Activated T-helper 17 cell treated with anti-CD3 and anti-CD28 coated beads, Interleukin-2, amount 50 U/mL, for 72 hours (primary cell): ENCODE data around the gene DGKZ. TPM values are rescaled to one million over a fixed set of nuclear protein-coding genes. Genes with fewer than 3 reads are reported as not detected.

Source experiments
- ATAC-seq: fragments of 150-1000 bp; cut with Tn5 transposase; replicated peaks from 2 replicates; pipeline ENCODE4 v1.10.0; 2021; ENCODE audit warnings: mild to moderate bottlenecking, moderate library complexity
- H3K27ac Mint-ChIP-seq: one replicate; pipeline ENCODE4 v1.8.0; 2022; ENCODE audit warnings: mixed read lengths
- H3K27me3 Mint-ChIP-seq: one replicate; pipeline ENCODE4 v1.8.0; 2022; ENCODE audit warnings: mixed read lengths
- H3K36me3 Mint-ChIP-seq: one replicate; pipeline ENCODE4 v1.8.0; 2022; ENCODE audit warnings: low read depth, mild to moderate bottlenecking, mixed read lengths
- H3K4me1 Mint-ChIP-seq: one replicate; pipeline ENCODE4 v1.8.0; 2022; ENCODE audit warnings: mixed read lengths
- H3K4me3 Mint-ChIP-seq: one replicate; pipeline ENCODE4 v1.8.0; 2022; ENCODE audit warnings: mild to moderate bottlenecking, mixed read lengths
- H3K9me3 Mint-ChIP-seq: one replicate; pipeline ENCODE4 v1.8.0; 2022; ENCODE audit warnings: mixed read lengths
- total RNA-seq, 2 donors: library from RNA; stranded (reverse); gene quantifications; one replicate each; pipeline ENCODE4 v1.2.3, GENCODE V29; 2022

DGKZ gene
- total RNA-seq, 2 donors from 2014 or later: 78.9 to 100 TPM

DNA sequence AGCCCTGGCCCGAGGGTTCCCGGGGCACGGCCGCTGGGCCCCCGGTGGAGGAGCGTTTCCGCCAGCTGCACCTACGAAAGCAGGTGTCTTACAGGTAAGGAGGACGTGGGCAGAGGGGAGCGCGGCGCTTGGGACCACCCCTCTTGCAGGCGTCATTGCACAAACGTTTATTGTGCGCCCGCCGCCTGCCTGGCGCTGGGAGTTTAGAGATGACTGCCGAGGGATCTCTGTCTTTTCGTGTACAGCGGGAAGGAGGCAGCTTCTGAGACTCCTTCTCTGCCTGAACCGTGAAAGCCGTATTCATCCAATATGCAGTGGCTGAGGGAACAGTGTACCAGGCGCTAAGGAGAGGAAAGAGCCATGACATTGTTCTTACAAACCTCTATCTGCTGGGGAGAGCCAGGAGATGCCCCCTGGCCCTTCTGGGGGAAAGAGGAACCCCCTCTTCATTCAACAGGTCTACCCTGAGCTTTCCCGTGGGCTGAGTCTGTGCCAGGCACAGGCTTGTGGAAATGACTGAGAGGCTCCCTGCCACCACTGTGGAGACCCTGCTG is 13.8 kb upstream of the DGKZ start:
- no peaks in the 10 kb centered on the region for H3K36me3 Mint-ChIP-seq
- H3K9me3 Mint-ChIP-seq: no peaks in the 10 kb centered on the region
- H3K4me3 Mint-ChIP-seq: peak overlapping the region; percentile 73
- no peak overlapping the region for H3K27ac Mint-ChIP-seq
- H3K27me3 Mint-ChIP-seq: no peaks in the 10 kb centered on the region
- peak; percentile 33 for ATAC-seq
- peaks cover 19% of the 10 kb centered on the region for H3K4me1 Mint-ChIP-seq

DNA sequence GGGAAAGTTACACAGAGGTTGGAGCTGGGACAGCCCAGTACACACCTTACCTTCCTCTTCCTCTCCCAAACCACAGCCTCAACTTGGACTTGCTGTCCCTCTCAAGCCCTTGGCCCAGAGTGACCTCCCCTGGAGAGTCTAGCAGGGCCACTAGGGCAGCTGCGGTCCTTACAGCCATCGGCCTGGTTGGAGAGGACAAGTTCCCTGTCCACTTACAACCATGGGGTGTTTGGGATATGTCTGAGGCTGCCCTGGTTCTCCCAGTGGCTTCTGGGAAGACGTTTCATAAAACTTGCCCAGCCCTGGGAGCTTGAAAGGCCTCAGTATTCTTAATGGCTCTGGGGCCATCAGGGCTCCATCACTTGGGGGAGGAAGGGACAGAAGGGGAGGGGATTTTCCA is 13.1 kb upstream of the DGKZ start:
- H3K4me1 Mint-ChIP-seq: peaks cover 19% of the 10 kb centered on the region
- no peak for ATAC-seq
- H3K4me3 Mint-ChIP-seq: peak overlapping the region; percentile 73
- H3K9me3 Mint-ChIP-seq: no peaks in the 10 kb centered on the region
- no peaks in the 10 kb centered on the region for H3K27me3 Mint-ChIP-seq
- no peak overlapping the region for H3K27ac Mint-ChIP-seq
- no peaks in the 10 kb centered on the region for H3K36me3 Mint-ChIP-seq

DNA sequence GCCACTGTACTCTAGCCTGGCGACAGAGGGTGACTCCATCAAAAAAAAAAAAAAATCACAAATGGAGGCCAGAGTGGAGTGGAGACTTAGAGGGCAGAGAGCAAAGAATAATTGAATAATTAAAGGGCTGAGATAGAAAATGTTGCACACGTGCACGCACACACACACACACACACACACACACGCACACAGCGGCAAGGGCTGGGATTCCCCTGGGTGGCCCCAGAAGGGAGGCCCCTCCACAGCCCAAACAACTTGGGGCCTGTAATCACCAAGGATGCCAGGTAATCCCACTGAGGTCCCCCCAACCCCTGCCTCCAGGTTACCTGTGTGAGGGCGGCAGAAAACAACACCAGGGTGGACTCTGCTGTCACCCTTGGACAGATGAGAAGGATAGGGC is 12.0 kb upstream of the DGKZ start:
- Mint-ChIP-seq H3K27ac (no peak overlapping the region), H3K27me3 (no peaks in the 10 kb centered on the region), H3K4me1 (peaks cover 18% of the 10 kb centered on the region)

DNA sequence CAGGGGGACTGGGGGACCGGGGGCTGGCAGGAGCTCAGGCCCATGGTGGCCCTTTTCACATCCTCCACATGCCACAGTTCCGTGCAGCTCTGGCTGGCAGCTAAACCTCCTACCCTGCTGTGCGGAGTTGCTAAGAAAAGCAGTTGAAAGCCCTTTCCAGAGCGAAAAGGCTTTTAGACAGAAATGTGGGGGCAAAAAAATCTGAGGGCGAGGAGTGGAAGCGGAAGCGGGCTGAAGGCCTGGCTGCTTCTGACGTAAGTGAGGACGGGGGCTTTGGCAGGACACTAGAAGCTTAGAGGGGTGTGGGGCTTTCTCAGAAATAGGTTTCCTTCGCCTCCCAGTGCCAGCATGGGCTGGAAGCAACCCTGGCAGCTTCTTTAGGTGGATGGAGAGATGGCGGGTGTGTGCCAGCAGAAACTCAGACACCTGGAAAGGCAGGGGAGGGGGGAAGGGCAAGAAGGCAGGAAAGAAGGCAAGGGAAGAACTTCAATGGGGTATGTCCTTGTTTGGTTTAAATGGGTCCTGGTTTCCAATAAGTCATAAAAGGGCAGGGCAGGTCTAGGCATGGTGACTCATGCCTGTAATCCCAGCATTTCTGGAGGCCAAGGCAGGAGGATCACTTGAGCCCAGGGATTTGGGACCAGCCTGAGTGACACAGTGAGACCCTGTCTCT is 11.2 kb upstream of the DGKZ start:
- Mint-ChIP-seq H3K36me3 (no peaks in the 10 kb centered on the region), H3K27ac (no peak overlapping the region)

More for the DNA sequence above, 12.0 kb upstream of the DGKZ start:
- Mint-ChIP-seq H3K36me3 (no peaks in the 10 kb centered on the region), H3K4me3 (no peak overlapping the region), H3K9me3 (no peaks in the 10 kb centered on the region)
- no peak for ATAC-seq

DNA sequence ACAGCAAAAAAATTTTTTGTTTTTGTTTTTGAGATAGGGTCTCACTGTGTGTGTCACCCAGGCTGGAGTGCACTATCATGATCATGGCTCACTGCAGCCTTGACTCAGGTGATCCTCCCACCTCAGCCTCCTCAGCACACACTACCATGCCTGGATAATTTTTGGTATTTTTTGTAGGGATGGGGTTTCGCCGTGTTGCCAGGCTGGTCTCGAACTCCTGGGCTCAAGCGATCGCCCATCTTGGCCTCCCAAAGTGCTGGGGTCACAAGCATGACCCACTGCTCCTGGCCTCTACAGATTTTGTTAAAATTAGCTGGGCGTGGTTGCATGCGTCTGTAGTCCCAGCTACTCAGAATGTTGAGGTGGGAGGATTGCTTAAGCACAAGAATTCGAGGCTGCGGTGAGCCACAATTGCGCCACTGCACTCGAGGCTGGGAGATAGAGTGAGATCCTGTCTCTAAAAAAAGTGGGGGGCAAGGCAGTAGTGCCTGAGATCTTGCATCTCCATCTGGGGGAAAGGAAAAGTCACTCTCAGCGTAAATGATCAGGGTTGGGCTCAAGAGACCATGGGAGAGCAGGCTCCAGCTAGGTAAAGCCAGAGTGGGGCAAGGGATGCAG is 10.6 kb upstream of the DGKZ start:
- no peak overlapping the region for H3K27ac Mint-ChIP-seq
- peaks cover 8% of the 10 kb centered on the region for H3K4me1 Mint-ChIP-seq
- H3K4me3 Mint-ChIP-seq: no peak overlapping the region
- no peak for ATAC-seq
- no peaks in the 10 kb centered on the region for H3K36me3 Mint-ChIP-seq
- H3K27me3 Mint-ChIP-seq: no peaks in the 10 kb centered on the region
- H3K9me3 Mint-ChIP-seq: no peaks in the 10 kb centered on the region

More for the DNA sequence above, 11.2 kb upstream of the DGKZ start:
- Mint-ChIP-seq H3K9me3 (no peaks in the 10 kb centered on the region), H3K27me3 (no peaks in the 10 kb centered on the region), H3K4me1 (peaks cover 10% of the 10 kb centered on the region), H3K4me3 (no peak overlapping the region)
- no peak for ATAC-seq

DNA sequence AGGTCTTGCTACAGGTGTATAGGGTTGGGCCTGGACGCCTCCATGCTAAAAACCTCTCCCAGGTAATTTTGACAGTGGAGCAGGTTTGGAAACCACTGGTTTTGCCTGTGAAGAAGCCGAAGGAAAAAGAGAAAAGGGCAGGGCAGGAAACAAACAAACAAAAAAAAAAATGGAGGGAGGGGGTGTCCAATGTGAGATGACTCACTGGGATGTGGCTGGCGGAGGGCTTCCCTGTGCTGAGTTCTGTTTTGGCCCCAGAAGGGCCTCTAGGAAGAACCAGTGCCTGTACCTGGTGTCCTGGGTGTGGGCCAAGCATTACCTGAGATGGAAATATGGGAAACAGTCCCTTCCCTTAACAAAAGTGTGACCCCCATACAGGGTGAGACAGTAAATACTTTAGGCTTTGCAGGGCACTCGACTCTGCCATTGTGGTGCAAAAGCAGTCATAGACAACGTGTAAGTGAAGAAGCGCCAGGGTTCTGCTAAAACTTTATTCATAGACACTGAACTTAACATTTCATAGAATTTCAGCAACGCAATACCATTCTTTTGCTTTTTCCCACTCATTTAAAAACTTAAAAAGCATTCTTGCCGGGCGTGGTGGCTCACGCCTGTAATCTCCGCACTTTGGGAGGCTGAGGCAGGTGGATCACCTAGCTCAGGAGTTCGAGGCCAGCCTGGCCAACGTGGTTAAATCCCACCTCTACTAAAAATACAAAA is 9.5 kb upstream of the DGKZ start:
- no peak overlapping the region for H3K27ac Mint-ChIP-seq
- no peaks in the 10 kb centered on the region for H3K9me3 Mint-ChIP-seq
- ATAC-seq: no peak
- H3K27me3 Mint-ChIP-seq: no peaks in the 10 kb centered on the region
- H3K36me3 Mint-ChIP-seq: no peaks in the 10 kb centered on the region
- H3K4me3 Mint-ChIP-seq: no peak overlapping the region
- peaks cover 8% of the 10 kb centered on the region for H3K4me1 Mint-ChIP-seq

DNA sequence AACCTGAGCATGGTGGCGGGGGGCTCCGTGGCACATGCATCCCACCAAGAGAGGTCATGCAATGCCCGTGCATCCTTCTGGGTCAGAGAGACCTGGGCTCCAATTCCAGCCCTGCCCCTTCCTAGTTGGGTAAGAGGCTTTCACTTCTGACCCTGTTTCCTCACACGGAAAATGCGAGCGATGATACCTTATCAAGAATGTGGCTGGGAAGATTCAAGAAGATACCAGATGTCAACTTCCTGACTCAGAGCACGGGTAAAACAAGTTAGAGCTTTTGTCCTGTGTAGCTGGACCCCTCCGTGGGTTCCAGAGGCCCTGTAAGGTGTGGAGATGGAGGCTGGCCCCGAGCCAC is 8.7 kb upstream of the DGKZ start:
- no peak for ATAC-seq
- no peaks in the 10 kb centered on the region for H3K9me3 Mint-ChIP-seq
- H3K27ac Mint-ChIP-seq: no peak overlapping the region
- H3K4me1 Mint-ChIP-seq: peaks cover 8% of the 10 kb centered on the region
- no peaks in the 10 kb centered on the region for H3K36me3 Mint-ChIP-seq
- H3K27me3 Mint-ChIP-seq: no peaks in the 10 kb centered on the region
- H3K4me3 Mint-ChIP-seq: no peak overlapping the region

DNA sequence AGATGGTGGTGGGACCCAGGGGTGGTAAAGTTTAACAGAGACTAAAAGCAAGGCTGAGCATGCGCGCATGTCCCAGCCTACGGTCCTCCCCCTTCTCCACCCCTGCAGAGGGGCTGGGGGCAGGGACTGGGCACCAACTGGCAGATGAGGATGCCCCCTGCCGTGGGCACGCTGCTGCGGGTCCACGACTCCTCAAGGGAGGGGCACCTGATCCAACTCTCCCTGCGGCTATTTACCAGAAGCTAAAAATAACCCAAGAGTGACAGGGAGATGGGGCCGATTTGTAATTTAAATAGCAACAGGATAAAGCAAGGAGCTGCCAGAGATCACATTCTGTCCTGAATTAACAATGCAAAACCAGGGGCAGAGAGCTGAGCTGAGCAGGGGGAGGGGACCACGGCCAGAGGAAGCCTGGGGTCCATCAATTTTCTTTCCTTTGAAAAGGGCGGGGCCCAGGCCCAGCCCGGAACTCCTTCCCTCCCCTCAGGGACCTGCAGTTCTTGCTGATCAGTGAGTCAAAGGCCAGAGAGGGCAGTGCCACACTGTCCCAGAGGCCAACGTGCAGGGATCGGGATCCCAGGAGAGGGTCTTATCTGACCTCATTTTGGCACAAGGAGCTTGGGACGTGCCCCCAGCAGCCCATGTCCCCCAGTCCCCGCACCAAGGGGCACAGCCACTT is 8.1 kb upstream of the DGKZ start:
- no peaks in the 10 kb centered on the region for H3K9me3 Mint-ChIP-seq
- H3K27me3 Mint-ChIP-seq: no peaks in the 10 kb centered on the region
- no peak overlapping the region for H3K27ac Mint-ChIP-seq
- no peaks in the 10 kb centered on the region for H3K36me3 Mint-ChIP-seq
- H3K4me3 Mint-ChIP-seq: no peak overlapping the region
- ATAC-seq: no peak
- peaks cover 8% of the 10 kb centered on the region for H3K4me1 Mint-ChIP-seq

DNA sequence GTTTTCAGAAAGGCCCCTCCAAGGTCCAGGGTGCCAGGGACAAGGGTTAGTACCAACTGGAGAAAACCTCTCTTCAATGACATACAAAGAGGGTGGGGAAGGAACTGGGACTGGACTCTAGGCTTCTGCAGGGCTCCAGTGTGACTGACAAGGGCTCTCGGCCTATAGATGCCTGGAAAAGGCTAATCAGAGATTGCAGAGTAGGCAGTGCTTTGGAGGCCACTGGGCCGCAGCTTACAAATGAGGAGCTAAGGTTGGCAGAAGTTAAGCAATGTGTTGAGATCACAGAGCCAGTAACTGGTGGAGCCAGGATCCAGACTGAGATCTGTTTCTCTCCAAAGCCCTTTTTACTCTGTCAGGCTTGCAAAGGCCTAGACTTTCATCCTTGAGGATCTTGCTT is 7.4 kb upstream of the DGKZ start:
- Mint-ChIP-seq H3K27ac (no peak overlapping the region), H3K4me1 (peaks cover 10% of the 10 kb centered on the region), H3K36me3 (no peaks in the 10 kb centered on the region), H3K27me3 (no peaks in the 10 kb centered on the region), H3K4me3 (no peak overlapping the region), H3K9me3 (no peaks in the 10 kb centered on the region)
- no peak for ATAC-seq

DNA sequence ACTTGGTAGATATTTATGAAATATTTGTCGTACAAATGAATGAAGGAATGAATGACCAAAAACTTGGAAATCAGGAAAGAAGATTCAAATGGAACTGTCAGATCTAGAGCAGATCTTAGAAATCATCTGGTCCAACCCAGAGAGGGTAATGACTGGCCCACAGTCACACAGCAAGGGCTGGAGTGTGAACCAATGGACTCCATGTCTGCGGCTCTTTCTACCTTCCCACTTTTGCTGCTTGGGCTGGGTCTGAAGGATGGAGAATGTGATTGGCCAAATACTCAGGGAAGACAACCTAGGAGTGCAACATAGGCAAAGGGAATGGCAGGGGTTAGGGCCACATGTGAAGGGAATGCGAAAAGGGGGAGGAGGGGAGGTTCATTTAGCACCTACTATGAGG is 5.8 kb upstream of the DGKZ start:
- no peaks in the 10 kb centered on the region for H3K9me3 Mint-ChIP-seq
- peaks cover 24% of the 10 kb centered on the region for H3K4me1 Mint-ChIP-seq
- no peaks in the 10 kb centered on the region for H3K36me3 Mint-ChIP-seq
- no peak for ATAC-seq
- H3K27ac Mint-ChIP-seq: peak overlapping the region; percentile 11
- no peak overlapping the region for H3K4me3 Mint-ChIP-seq
- H3K27me3 Mint-ChIP-seq: no peaks in the 10 kb centered on the region

DNA sequence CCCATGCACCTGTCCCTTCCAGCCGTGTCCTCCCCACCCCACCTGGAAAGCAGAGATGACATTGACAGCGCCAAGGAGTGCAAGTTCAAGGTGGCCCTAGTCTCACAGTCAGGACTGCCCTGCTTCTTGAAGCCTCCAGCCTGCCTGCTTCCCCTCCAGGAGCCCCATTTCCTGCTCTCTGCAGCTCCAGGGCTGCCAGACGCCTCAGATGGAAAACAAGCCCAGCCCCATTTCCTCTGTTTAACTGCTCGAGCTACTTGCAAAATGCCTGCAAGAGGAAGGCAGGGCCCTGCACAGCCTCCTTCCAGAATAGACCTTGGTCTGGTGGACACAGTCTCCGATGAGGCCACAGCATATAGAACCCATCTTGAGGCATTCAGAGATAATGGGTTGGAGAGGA is 5.0 kb upstream of the DGKZ start:
- H3K27ac Mint-ChIP-seq: no peak overlapping the region
- H3K9me3 Mint-ChIP-seq: no peaks in the 10 kb centered on the region
- no peak for ATAC-seq
- H3K27me3 Mint-ChIP-seq: no peaks in the 10 kb centered on the region
- H3K4me1 Mint-ChIP-seq: peaks cover 30% of the 10 kb centered on the region
- H3K36me3 Mint-ChIP-seq: peaks cover 6% of the 10 kb centered on the region
- no peak overlapping the region for H3K4me3 Mint-ChIP-seq

DNA sequence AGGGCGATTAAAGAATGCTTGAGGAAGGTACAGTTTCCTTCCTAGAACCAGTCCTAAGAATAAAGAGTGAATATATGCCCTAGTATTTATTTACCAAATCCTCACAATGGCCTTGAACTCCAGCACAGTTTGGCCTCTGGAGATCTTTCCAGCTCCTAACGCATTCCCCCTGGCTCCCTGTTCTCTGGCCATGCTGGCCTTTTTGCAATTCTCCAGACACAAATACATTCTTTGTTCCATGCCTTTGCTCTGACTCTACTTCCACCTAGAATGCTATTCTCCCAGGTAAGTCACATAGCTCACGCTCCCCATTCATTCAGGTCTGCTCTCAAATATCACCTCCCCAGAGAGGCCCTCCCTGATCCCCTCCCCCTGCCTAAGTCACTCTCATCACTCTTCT is 3.7 kb upstream of the DGKZ start:
- ATAC-seq: no peak
- Mint-ChIP-seq H3K36me3 (peaks cover 6% of the 10 kb centered on the region), H3K27me3 (no peaks in the 10 kb centered on the region), H3K4me1 (peaks cover 30% of the 10 kb centered on the region), H3K9me3 (no peaks in the 10 kb centered on the region), H3K27ac (no peak overlapping the region), H3K4me3 (no peak overlapping the region)

DNA sequence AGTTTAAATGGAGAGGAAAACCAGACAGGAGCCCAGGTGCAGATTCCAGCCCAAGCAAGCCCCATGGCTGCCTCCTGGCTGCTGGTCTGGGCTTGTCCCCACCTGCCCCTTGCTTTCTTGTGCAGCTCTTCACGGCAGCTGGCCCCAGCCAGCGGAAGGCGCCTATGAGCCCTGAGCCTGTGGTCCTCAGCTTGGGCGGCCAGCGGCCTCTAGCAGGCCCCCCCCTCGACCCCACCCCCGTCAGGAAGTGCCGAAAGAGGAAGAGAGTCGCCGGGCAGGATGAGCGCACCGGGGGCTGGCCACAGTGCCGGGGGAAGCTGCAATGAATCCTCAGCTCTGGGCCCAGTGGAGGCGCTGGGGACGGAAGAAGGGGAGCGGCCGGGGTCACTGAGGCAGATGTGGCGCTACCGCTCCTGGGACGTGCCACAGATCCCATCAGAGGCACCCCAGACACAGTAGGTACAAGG is 2.1 kb upstream of the DGKZ start:
- H3K36me3 Mint-ChIP-seq: peaks cover 6% of the 10 kb centered on the region
- no peaks in the 10 kb centered on the region for H3K9me3 Mint-ChIP-seq
- peaks cover 44% of the 10 kb centered on the region for H3K4me1 Mint-ChIP-seq
- H3K27me3 Mint-ChIP-seq: no peaks in the 10 kb centered on the region
- H3K27ac Mint-ChIP-seq: peak overlapping the region; percentile 51
- H3K4me3 Mint-ChIP-seq: peak overlapping the region; percentile 80
- no peak for ATAC-seq

DNA sequence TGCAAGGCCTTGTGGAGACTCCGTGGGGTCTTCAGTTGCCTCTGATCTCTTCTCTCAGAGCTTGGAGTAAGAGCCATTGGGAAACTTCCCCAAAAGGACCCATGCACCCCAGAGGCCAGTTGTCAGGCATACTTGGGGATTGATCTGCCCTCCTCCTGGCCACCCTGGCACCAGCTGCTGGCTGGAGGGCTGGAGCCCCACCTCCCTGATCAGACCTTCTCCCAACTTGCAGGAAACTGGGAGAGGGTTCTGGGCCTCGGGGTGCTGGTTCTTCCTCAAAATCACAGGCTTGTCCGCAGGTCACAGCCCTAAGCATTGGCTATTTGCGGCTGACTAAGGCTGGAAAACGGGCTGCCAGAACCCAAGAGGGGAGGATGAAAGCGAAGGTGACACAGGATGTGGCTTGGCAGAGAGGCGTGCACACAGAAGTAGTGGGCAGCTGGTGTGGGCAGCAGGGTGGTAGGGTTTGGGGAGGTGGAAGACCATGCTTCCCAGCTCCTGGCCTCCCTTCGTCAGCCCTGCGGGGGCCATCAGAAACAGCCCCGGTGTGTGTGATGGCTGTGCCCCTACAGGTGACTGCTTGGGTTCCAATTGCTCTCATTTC is 1.3 kb upstream of the DGKZ start:
- no peaks in the 10 kb centered on the region for H3K9me3 Mint-ChIP-seq
- H3K36me3 Mint-ChIP-seq: peaks cover 6% of the 10 kb centered on the region
- peak overlapping the region; percentile 85 for H3K27ac Mint-ChIP-seq
- H3K27me3 Mint-ChIP-seq: no peaks in the 10 kb centered on the region
- H3K4me3 Mint-ChIP-seq: peak overlapping the region; percentile 80
- peaks cover 44% of the 10 kb centered on the region for H3K4me1 Mint-ChIP-seq
- ATAC-seq: peak; percentile 8
